HG02885 (cell line): ENCODE data around the gene ST6GALNAC1.

ENCODE experiments used
- ATAC-seq: cut with Tn5 transposase; IDR thresholded peaks from one replicate; pipeline ENCODE4 v1.9.1; 2021; ENCODE audit warnings: mild to moderate bottlenecking; ENCODE audit not compliant: unreplicated experiment, poor library complexity

ST6GALNAC1 gene, protein sequence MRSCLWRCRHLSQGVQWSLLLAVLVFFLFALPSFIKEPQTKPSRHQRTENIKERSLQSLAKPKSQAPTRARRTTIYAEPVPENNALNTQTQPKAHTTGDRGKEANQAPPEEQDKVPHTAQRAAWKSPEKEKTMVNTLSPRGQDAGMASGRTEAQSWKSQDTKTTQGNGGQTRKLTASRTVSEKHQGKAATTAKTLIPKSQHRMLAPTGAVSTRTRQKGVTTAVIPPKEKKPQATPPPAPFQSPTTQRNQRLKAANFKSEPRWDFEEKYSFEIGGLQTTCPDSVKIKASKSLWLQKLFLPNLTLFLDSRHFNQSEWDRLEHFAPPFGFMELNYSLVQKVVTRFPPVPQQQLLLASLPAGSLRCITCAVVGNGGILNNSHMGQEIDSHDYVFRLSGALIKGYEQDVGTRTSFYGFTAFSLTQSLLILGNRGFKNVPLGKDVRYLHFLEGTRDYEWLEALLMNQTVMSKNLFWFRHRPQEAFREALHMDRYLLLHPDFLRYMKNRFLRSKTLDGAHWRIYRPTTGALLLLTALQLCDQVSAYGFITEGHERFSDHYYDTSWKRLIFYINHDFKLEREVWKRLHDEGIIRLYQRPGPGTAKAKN

DNA sequence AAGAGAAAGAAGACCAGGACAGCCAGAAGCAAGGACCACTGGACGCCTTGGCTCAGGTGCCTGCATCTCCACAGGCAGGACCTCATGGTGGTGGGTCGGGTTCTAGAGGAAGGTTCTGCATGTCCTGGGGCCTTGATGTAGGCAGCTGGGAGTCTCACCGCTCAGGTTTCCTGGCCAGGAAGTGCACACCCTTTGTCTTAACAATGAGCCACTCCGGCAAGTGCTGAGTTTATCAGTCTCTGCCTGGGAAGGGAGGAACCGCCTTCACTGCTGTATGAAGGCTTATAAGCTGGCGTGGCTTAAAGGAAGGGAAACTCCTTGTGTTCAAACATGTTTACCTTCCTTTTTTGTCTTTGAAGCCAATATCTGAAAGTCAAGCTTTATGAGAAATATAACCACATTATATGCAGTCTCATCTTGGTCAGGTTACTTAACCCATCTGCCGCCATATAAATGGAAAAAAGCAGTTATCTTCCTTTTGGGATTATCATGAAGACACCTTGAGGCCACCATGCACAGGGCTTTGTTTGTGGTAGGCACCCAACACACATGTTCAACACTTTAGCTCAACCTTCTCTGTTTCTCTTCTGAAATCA is at the start of gene ST6GALNAC1:
Gene ST6GALNAC1, minus strand, starts transcription at position 205 of the 596 bp plus-strand sequence. Its CDS starts 119 bp downstream, at position 86.
- ATAC-seq, result no peak

DNA sequence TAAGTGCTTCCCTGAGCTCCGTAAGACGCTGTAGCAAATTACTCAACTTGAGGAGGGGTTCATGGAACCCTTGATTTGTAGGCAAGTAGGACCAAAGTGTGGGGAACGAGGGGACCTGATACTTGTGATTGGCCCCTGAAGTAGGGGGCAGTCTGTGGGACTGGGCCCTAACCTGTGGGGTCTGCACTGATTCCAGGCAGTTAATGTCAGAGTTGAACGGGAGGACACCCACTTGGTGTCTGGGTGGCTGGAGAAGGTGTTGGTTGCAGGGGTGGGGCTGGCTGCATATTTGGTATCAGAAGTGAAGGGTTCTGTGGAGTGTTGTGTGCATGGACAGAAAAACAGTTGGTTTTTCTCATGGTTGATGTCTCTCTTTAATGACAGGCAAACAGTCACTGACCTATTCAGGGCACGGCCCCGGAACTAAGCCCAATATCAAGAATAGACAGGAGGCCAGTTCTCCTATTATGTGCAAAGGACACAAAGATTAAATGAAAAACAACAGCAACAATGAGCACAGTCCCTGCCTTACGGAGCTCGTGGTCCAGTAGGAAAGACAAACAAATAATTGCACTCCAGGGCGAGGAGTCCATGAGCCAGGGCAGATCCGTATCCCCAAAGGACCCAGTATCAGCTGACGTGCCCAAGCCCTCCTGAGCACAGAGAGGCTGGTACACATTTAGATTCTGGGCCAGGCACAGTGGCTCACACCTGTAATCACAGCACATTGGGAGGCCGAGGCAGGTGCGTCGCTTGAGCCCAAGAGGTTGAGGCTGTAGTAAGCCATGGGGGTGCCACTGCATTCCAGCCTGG is 48.0 kb upstream of the ST6GALNAC1 start:
- ATAC-seq, result no peak

GRCh38 chr17:76690596-76691280 is 47.2 kb upstream of the ST6GALNAC1 start:
- ATAC-seq, result no peak

GRCh38 chr17:76689859-76690258 is 46.3 kb upstream of the ST6GALNAC1 start:
- ATAC-seq, result no peak

DNA sequence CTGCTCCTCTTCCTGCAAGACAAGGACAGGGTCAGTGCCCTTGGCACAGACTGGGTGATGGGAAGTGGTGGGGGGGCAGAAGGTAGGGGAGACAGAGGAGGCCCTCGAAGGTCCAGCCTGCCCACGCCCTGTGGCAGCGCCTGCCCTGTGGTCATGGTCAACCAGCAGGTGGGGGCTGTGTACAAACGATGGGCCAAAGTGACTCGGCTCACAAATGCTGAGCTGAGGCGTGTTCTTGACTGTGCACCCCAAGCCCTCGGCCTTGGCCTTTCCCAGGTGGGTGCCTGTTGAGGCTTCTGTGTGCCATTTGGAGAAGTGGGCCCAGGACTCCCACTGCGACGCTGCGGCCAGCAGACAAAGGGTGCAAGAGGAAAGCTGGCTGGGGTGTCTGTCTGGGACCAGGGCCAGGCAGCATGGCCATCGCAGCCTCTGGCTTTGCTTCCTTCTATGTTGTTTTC is 44.6 kb upstream of the ST6GALNAC1 start:
- ATAC-seq, result no peak

GRCh38 chr17:76687298-76688164 is 44.0 kb upstream of the ST6GALNAC1 start:
- no peak for ATAC-seq

GRCh38 chr17:76686538-76687297 is 43.2 kb upstream of the ST6GALNAC1 start:
- no peak for ATAC-seq

- ATAC-seq, result no peak
Observed at GRCh38 chr17:76685846-76686245, 42.3 kb upstream of the ST6GALNAC1 start.

- ATAC-seq, result no peak
Observed at GRCh38 chr17:76685366-76685765, 41.8 kb upstream of the ST6GALNAC1 start.

- ATAC-seq, result no peak
Observed at GRCh38 chr17:76684756-76685155, 41.2 kb upstream of the ST6GALNAC1 start.

DNA sequence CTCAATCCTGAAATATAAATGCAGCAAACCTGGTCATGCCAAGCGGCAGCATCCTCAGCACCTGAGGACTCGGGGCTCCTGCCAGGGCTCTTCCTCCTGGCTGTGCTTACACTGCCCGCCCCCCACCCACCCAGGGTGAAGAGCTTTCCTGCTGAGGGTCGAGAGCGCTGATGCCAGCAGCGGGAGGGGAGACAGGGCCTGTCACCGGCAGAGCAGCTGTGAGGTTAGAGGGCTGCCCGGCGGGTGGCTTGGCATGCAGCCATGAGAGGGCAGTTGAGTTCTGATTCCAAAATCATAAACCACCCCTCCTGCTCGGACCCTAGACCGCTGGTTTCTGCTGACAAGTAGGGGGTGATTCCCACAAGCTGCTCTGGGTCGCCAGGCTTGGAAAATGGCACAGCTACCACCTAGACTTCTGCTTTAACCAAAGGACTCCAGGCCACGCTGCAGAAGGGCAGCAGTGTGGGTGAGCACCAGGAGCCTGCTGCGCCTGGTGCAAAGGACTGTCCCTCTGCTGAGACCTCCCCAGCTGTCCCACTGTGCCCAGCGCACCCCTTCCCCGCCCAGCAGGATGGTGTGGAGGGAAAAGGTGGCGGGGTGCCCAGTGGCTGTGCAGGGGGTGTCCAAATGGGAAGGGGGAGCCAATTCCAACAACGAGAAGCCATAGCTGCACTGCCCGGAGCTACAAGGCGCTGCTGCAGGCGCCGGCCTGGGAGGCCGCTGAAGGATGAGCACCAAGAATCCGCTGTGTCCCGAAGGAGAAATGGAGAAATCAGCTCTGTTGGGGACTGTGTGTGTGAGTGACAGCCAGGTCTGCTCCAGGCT is 40.6 kb upstream of the ST6GALNAC1 start:
- no peak for ATAC-seq

GRCh38 chr17:76683011-76683755 is 39.6 kb upstream of the ST6GALNAC1 start:
- ATAC-seq, result no peak

GRCh38 chr17:76682296-76682695 is 38.7 kb upstream of the ST6GALNAC1 start:
- no peak for ATAC-seq

GRCh38 chr17:76681222-76682137 is 37.9 kb upstream of the ST6GALNAC1 start:
- no peak for ATAC-seq

DNA sequence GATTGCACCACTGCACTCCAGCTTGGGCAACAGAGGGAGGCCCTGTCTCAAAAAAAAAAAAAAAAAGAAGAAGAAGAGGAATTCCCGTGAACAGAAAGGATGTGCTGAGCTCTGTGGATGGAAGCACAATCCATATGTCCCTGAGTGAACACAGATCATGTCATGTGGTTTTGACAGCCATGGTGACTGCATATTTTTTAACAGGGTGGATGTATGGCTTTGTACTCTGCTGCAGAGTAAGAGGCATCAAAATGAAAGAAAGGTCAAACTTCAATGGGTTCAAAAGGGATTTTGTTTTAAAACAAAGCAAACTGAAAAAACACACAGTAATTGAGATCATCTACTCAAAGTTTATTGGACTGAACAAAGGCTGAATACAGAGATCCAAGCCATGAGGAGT is 35.7 kb upstream of the ST6GALNAC1 start:
- ATAC-seq, result no peak

DNA sequence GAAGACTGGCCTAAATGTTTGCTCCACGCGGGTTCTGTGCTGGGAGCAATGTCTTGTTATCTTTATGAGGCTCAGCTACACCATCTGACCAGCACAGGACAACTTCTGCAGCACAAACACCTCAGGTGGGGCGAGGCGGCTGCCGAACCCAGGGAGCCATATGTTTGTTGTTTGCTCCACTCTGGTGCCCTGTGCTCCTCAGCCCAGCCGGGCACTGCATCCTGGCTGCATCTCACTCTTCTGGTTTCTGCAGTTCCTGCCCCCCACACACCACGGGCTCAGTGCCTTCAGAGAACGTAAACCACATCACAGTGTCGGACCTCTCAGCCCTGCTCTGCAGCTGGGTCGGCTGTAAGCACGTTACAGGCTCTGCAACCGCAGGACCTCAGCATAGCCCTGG is 34.8 kb upstream of the ST6GALNAC1 start:
- no peak for ATAC-seq
